ENCODE measurements around the gene ADM5. TPM values are rescaled to one million over a fixed set of nuclear protein-coding genes. Genes with fewer than 3 reads are reported as not detected.

Gene ADM5
- total and polyA plus RNA-seq, 10 of the 15 experiments (the other 5 are each of a cell fraction or from before 2014, with no cell fraction given) = 0.05 to 6.0 (median 1.2) TPM; not detected in 1

GRCh38 chr19:49718511-49718910 lies 29.1 kb downstream of the ADM5 start (continued):
- TF ChIP-seq ZNF592 (IDR thresholded peaks at IDR 0.05) (no peak), ATF7 (IDR thresholded peaks at IDR 0.05; ENCODE audit: low read depth) (no peak), SIN3A (IDR thresholded peaks at IDR 0.05; ENCODE audit: low read depth, low read length) (no peak)

GRCh38 chr19:49718991-49719390 lies 29.6 kb downstream of the ADM5 start:
- POLR2A ChIA-PET = interaction anchor here (1.1 kb wide), 1 partner anchor 40 kb away, joined by 3 read pairs; no protein-coding TSS in a partner anchor
- no peak for TF ChIP-seq MYB (IDR thresholded peaks at IDR 0.05; ENCODE audit: borderline replicate concordance, low read depth, low read length)
- no peak for TF ChIP-seq FOS (IDR thresholded peaks at IDR 0.05; ENCODE audit: borderline replicate concordance, extremely low read depth, insufficient read length)
- TF ChIP-seq HDAC2 (IDR thresholded peaks at IDR 0.05) = no peak
- no peak for TF ChIP-seq NR2C2 (IDR thresholded peaks at IDR 0.05; ENCODE audit: borderline replicate concordance, control insufficient read depth, insufficient read length, low read depth)
- TF ChIP-seq SUPT20H (IDR thresholded peaks at IDR 0.05; ENCODE audit: borderline replicate concordance, control insufficient read depth, low read depth, low read length) = no peak
- TF ChIP-seq HCFC1 (IDR thresholded peaks at IDR 0.05; ENCODE audit: low read length) = no peak
- no peak for TF ChIP-seq SPI1 (IDR thresholded peaks at IDR 0.05; ENCODE audit: borderline replicate concordance, insufficient read depth, low read depth, low read length)
- no peak for TF ChIP-seq SMAD5 (IDR thresholded peaks at IDR 0.05; ENCODE audit: low read depth)
- TF ChIP-seq ZNF622 (IDR thresholded peaks at IDR 0.05) = no peak
- no peak for TF ChIP-seq IRF3 (IDR thresholded peaks at IDR 0.05)
- TF ChIP-seq ZNF274 (IDR thresholded peaks at IDR 0.05; ENCODE audit: insufficient read depth, insufficient read length) = no peak
- no peak for TF ChIP-seq EED (IDR thresholded peaks at IDR 0.05; ENCODE audit: low read depth)
- no peak for TF ChIP-seq GATAD2B (conservative IDR thresholded peaks at IDR 0.05; ENCODE audit: low read depth)
- TF ChIP-seq STAT3 (IDR thresholded peaks at IDR 0.05; ENCODE audit: low read depth, low read length) = no peak
- no peak for TF ChIP-seq CBFB (IDR thresholded peaks at IDR 0.05; ENCODE audit: low read depth)
- TF ChIP-seq CBX3 (IDR thresholded peaks at IDR 0.05; ENCODE audit: borderline replicate concordance, low read depth) = no peak
- no peak for TF ChIP-seq CREB1 (IDR thresholded peaks at IDR 0.05; ENCODE audit: low read depth)
- no peak for TF ChIP-seq GABPA (IDR thresholded peaks at IDR 0.05; ENCODE audit: low read depth)

More at GRCh38 chr19:49718991-49719390, 29.6 kb downstream of the ADM5 start:
- Histone ChIP-seq H3K9me3 (replicated peaks; ENCODE audit: control insufficient read depth, insufficient read depth, low read length) (no peaks in the 10 kb centered on the region; the same call in 2 of the 3 replicates), H3K27ac (ENCODE audit: control insufficient read depth, insufficient read depth) (no peak overlapping the region), H3K27me3 (replicated peaks in 1 of 2; ENCODE audit: control insufficient read depth in 2 of 2, insufficient read depth in 2 of 2, low read length in 1 of 2) (no peaks in the 10 kb centered on the region), H3K79me2 (ENCODE audit: control insufficient read depth, insufficient read depth, low read length) (no peaks in the 10 kb centered on the region), H2AFZ (ENCODE audit: control insufficient read depth, low read depth, low read length) (no peak overlapping the region), H3K4me2 (ENCODE audit: control insufficient read depth, insufficient read depth) (no peak overlapping the region), H3K4me1 (ENCODE audit: control insufficient read depth, insufficient read depth, low read length) (no peaks in the 10 kb centered on the region), H3K9ac (ENCODE audit: control insufficient read depth, insufficient read depth, low read length) (no peak overlapping the region), H4K20me1 (ENCODE audit: control insufficient read depth, insufficient read depth) (no peaks in the 10 kb centered on the region), H3K4me3 (no peak overlapping the region), H3K36me3 (ENCODE audit: control insufficient read depth in 2 of 2, insufficient read depth in 2 of 2, low read length in 1 of 2) (no peaks in the 10 kb centered on the region)
- in situ Hi-C loops (cut with MboI) (no loop called here), intact Hi-C loops (cut with micrococcal nuclease; ENCODE audit: unreplicated experiment) (no loop called here)
- ATAC-seq (no peak), FAIRE-seq (no peak), DNase-seq (ENCODE audit: low read depth, low spot score) (no peak)
- RAD21 ChIA-PET (ENCODE audit: unreplicated experiment) = no interaction called here
- BruUV-seq (replicated peaks) = no TSS peak
- CTCF ChIA-PET = no interaction called here
- SMC1A ChIA-PET (ENCODE audit: uncharacterized antibody, unreplicated experiment) = no interaction called here
- WGBS (ENCODE audit: insufficient coverage, insufficient replicate concordance, low lambda C conversion rate, missing lambda C conversion rate) = 45% methylated on average over 6 of the region's 6 CpGs
